ENCODE results near the gene KIF24. TPM values are rescaled to one million over a fixed set of nuclear protein-coding genes. Genes with fewer than 3 reads are reported as not detected.

KIF24 gene
- total RNA-seq (ENCODE audit: low replicate concordance), result 0.35 and 0.68 TPM in 2 replicates

GRCh38 chr9:34328987-34329832 lies at the start of gene KIF24, which contains the start of gene NUDT2:
Gene KIF24, minus strand, starts transcription at chr9:34329268. Its CDS starts 17,922 bp downstream, at chr9:34311346.
Gene NUDT2, plus strand, starts transcription at chr9:34329569. Its CDS starts 9,471 bp downstream, at chr9:34339040.

DNA sequence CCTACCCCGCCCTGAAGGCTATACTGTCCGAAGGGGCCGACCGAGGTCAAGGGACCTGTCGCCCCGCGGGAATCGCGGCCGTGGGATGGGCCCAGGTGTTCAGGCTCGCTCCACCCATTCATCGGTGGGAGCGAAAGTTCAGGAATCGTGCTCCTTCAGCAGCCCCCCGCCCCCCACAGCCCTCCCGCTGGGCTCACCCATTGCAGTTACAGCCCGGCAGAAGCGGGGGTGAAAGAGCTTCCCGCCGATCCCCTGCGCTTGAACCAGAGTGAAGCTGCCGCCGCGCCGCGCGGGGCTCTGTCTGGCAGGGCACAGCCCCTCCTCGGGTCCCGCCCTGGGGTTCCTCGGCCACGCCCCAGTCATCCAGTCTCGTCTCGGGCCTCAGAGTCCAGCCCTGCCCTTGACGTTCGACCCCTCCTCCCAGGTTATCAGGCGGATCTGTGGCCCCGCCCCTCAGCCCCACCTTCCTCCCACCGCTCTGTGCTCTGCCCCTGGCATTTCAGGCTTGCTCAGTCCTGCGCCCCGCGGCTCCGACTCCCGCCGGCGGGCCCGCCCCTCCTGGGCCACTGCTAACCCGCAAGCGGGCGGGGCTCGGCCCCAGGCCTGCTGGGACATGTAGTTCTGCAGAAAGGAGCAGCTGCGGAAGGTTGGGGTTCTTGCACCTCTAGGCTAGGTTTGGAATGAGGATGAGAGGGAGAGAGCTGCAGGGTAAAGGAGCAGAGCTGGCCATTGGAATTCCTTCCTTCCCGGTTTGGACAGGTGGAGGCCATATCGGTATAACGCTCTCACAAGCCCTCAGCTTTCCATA lies 47.7 kb upstream of the KIF24 start, which contains the start of gene MYORG:
Gene MYORG (minus strand): TSS at position 303 of the 808 bp plus-strand sequence. CDS start 3,955 bp downstream, outside the sequence.

Other genes with a start within 250 kb of the KIF24 start
- 7.6 and 9.1 TPM in 2 replicates for gene DCAF12, start 202.6 kb downstream of the KIF24 start, total RNA-seq (ENCODE audit: low replicate concordance)
- gene UBAP1, start 150.2 kb downstream of the KIF24 start, total RNA-seq (ENCODE audit: low replicate concordance), result 13.1 and 23.7 TPM in 2 replicates
- 27.5 and 33.8 TPM in 2 replicates for gene NUDT2, start 301 bp upstream of the KIF24 start, total RNA-seq (ENCODE audit: low replicate concordance)
- gene MYORG, start 47.6 kb upstream of the KIF24 start, total RNA-seq (ENCODE audit: low replicate concordance), result 0.35 and 0.83 TPM in 2 replicates
- 3.0 and 5.7 TPM in 2 replicates for gene FAM219A, start 129.3 kb upstream of the KIF24 start, total RNA-seq (ENCODE audit: low replicate concordance)
- not detected in 2 replicates for gene DNAI1, start 129.5 kb upstream of the KIF24 start, total RNA-seq (ENCODE audit: low replicate concordance)
- gene ENHO, start 193.7 kb upstream of the KIF24 start, total RNA-seq (ENCODE audit: low replicate concordance), result 0.12 TPM in 1 of 2 replicates, not detected in the other

Data from smooth muscle cell of the coronary artery (primary cell).